Right lobe of liver (tissue), 4 donors: ENCODE data around the gene DYRK1A.

ENCODE experiments used
- CTCF ChIP-seq, 4 donors: fragments of 200-600 bp in 3 of 4; fragments of 450-650 bp in 1 of 4; IDR thresholded peaks; one replicate each; pipeline versions ENCODE4 v1.5.1 to v1.8.0; 2016 to 2022; ENCODE audit warnings: antibody characterized with exemption in 4 of 4, mild to moderate bottlenecking in 2 of 4
- POLR2A ChIP-seq: fragments of 450-650 bp; IDR thresholded peaks from one replicate; pipeline ENCODE4 v1.6.1; 2017; ENCODE audit warnings: antibody characterized with exemption, mild to moderate bottlenecking
- donor health status: DM: no; HTN: no; CAD: no.
- donor health status: DM: no; HTN: no; CAD: no.
- donor health status: DM: no; HTN: yes; CAD: no.

- TF ChIP-seq CTCF (IDR thresholded peaks at IDR 0.05) (no peak), POLR2A (no peak)
Measured at GRCh38 chr21:37537391-37537996, 170.9 kb downstream of the DYRK1A start.
